IPS-NIHi11 (cell line): ENCODE data around the gene LPAR1.
A peak's percentile ranks its signal among the peaks of the same experiment; 100 is the strongest.
"Not testable (repeated sequence)": the region's sequence is repeated elsewhere in the genome, so short reads cannot be mapped to it uniquely, and the experiment has no call there.

Source experiments
- DNase-seq: peaks from one replicate; pipeline ENCODE4 v3.0.0; 2012; ENCODE audit warnings: mixed read lengths, low spot score

The LPAR1 gene, protein sequence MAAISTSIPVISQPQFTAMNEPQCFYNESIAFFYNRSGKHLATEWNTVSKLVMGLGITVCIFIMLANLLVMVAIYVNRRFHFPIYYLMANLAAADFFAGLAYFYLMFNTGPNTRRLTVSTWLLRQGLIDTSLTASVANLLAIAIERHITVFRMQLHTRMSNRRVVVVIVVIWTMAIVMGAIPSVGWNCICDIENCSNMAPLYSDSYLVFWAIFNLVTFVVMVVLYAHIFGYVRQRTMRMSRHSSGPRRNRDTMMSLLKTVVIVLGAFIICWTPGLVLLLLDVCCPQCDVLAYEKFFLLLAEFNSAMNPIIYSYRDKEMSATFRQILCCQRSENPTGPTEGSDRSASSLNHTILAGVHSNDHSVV

GRCh38 chr9:111038331-111039230 is at the start of gene LPAR1:
TSS of gene LPAR1 (minus strand) at chr9:111038470. CDS start at chr9:110972117, 66,353 bp downstream.
- peak; percentile 69 for DNase-seq

- DNase-seq, result no peak
These were observed 40.2 kb upstream of the LPAR1 start for GRCh38 chr9:111078391-111079038.

- no peak for DNase-seq
These were observed 38.2 kb upstream of the LPAR1 start for GRCh38 chr9:111076519-111076918.

GRCh38 chr9:111076042-111076441 is 37.8 kb upstream of the LPAR1 start:
- no peak for DNase-seq

DNA sequence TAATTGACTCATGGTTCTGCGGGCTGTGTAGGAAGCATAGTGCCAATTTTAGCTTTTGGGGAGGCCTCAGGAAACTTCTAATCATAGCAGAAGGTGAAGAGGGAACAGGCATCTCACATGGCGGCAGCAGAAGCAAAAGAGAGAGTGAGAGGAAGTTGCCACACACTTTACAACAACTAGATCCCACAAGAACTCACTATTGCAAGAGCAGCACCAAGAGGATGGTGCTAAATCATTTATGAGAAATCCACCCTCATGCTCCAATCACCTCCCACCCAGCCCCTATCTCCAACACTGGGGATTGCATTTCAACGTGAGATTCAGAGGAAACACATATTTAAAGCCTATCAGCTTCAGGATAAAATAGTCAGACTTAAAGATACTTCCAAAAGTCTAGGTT is 36.1 kb upstream of the LPAR1 start:
- DNase-seq, result no peak

DNA sequence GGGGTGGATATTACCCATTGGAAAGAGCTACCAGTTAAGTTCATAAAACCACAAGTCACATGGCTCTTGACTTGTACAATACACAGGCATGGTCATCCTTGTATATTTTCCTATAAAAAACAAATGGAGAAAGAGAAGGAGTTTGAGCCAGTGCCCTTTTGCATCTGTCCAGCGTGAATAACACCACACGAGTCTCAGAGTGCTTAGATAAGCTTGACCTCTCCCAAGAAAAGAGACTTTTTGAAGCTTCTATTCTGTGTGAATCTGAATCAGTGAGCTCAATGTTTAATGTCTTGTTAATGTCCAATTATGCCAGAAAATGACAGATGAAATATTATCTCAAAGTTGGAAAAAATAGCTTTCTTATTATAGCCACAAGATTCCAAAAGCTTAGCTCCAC is 30.9 kb upstream of the LPAR1 start:
- no peak for DNase-seq

GRCh38 chr9:111068771-111069170 is 30.5 kb upstream of the LPAR1 start:
- DNase-seq, result no peak

GRCh38 chr9:111068383-111068730 is 30.1 kb upstream of the LPAR1 start:
- no peak for DNase-seq

DNA sequence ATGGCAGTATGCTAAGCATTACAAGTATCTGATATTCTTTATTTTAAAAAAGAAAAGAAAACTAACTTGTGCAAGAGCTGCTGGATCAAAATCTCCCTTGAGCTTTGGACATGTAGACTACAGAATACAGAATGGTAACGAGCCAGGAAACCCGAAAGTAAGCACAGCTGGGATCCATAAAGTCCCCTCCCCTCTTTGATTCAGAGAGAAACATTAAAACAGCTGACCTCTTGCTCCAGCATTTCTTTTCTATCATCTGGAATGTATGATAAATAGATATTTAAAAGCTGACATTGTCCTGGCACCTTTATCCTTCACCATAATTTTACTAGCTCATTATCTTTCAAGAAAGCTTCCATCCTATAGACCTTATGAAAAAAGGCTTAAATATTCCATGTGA is 28.2 kb upstream of the LPAR1 start:
- no peak for DNase-seq

DNA sequence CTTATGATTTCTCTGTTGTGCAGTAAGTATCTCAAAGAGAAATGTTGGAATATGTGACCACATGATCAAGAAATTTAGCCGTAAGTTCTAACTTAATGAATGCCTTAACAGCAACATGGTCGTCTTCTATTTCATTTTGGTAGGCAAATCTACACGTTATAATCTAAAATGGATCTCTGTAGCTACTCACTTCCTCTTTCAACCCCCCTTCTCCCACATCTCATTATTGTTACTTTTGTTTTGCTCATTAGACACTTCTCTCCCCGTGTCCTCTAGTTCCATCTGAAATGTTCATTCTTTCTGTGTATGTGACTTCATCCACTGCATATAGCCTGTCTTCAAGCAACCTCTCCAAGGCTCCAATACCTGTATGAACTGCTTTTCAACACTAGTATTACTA is 27.1 kb upstream of the LPAR1 start:
- DNase-seq, result no peak

DNA sequence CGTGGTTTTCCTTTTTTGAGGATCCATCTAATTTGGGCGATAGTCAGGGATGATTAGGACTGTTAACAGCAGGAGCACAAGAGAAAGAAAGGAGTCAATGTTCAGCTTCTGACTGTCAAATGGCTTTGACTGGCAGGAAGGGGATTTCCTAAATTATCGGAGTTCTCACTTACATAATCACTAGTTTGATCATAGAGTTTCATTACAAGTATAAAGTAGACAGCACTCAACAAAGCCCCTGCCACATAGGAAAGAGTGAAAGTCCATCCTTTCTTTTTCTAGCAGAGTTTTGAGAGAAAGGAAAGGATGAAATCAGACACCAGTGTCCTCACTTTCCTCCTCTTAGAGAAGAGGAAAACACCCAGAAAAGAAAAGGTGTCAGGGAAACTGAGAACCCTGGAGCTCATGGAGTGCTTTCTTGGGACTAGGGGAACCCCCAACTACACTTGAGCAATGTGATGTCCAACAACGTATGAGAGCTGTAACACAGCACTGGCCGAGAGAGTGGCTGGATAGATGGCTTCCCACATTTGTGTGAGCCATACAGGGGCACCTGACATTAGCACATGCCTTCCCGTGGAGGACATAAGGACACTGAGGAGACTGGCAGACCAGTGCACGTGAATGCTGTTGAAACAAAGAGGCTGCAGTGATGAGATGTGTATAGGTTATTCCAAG is 26.0 kb upstream of the LPAR1 start:
- DNase-seq, result no peak

DNA sequence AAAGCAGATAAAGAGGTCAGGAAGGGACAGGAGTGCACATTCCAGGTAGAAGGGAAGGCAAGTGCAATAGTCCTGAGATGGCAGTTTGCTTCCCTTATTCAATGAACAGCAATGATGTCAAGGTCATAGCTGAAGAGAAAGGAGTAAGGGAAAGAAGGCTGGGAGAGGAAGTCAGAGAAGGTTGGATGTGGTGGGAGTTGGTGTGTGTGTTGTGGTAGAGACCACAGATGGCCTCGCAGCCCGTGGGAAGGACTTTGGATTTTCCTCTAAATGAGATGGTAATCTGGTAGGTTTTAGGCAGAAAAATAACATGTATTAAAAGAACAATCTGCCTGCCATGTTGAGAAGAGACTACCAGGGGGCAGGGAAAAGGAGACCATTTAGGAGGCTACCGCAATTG is 25.1 kb upstream of the LPAR1 start:
- DNase-seq, result no peak

DNA sequence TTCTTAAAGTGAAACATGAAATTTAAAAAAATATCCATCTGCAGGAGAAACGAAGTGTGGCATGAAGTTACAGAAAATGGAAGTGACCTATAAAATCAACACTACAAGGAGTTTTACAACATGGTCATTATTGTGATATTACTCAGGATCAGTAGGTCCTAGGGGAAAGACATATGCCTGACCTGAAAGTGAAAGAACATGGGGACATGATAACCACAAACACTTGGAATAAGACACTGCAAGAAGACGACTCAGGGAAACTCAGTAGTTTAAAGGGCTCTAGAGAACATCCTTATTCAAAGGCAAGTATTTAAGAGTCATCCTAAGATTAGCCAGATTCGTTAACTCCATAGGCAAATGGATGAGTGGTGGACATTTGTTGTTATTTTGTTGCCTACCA is 19.9 kb upstream of the LPAR1 start:
- no peak for DNase-seq

DNA sequence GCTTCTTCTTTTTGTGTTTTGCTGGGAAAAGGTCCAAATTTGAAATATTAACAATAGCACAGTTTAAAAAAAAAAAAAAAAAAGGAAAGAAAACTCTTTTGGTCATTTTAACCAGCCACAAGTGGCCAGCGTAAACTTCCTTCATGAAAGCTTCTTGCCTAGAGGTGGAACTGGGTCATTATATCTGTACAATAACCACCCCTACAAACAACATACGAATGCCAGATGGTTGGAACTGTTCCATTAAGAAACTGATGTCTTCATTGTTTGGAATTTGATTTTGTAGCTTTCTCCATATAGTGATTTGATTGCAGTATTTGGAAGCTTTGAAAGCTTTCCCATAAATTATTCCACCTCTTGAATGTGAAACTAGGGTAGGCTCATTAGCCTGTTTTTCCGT is 18.3 kb upstream of the LPAR1 start:
- no peak for DNase-seq

GRCh38 chr9:111052791-111053190 is 14.5 kb upstream of the LPAR1 start:
- no peak for DNase-seq

GRCh38 chr9:111051400-111051799 is 13.1 kb upstream of the LPAR1 start:
- no peak for DNase-seq

- no peak for DNase-seq
These were observed 12.5 kb upstream of the LPAR1 start for GRCh38 chr9:111050819-111051218.

GRCh38 chr9:111047287-111047686 is 9.0 kb upstream of the LPAR1 start:
- DNase-seq, result not testable (repeated sequence)

- DNase-seq, result no peak
These were observed 3.6 kb upstream of the LPAR1 start for GRCh38 chr9:111041902-111042301.

- no peak for DNase-seq
These were observed 2.2 kb upstream of the LPAR1 start for GRCh38 chr9:111040494-111040893.

GRCh38 chr9:111039231-111039906 is 1.1 kb upstream of the LPAR1 start:
- DNase-seq, result no peak
